ENCODE data around the gene SNX27. TPM values are rescaled to one million over a fixed set of nuclear protein-coding genes. Genes with fewer than 3 reads are reported as not detected.

The SNX27 gene
- total and polyA plus RNA-seq, 2 donors: 6.5 to 9.2 TPM

GRCh38 chr1:151716771-151717631, 105.2 kb downstream of the SNX27 start, which contains the start of gene CELF3:
CELF3 (minus strand) TSS chr1:151716803; CDS start chr1:151716020, 783 bp downstream.
- Histone ChIP-seq H3K27me3 (ENCODE audit: control insufficient read depth in 2 of 2, insufficient read depth in 1 of 2, low read length in 1 of 2) (peaks cover 19 to 94% of the 10 kb centered on the region in 2 donors), H3K9me3 (ENCODE audit: control insufficient read depth in 2 of 2, insufficient read depth in 1 of 2, low read length in 1 of 2) (peaks cover 0 to 6% of the 10 kb centered on the region in 2 donors), H3K4me3 (ENCODE audit: low read length in 2 of 2) (no peak within 1 kb of the TSS), H3K36me3 (ENCODE audit: control insufficient read depth in 2 of 2, insufficient read depth in 2 of 2, low read length in 1 of 2) (no peaks in the 10 kb centered on the region), H3K27ac (ENCODE audit: low read depth in 1 of 2, low read length in 1 of 2) (no peak within 1 kb of the TSS), H3K4me1 (ENCODE audit: control insufficient read depth in 2 of 2, insufficient read depth in 2 of 2, low read length in 2 of 2) (peaks cover 3 to 25% of the 10 kb centered on the region in 2 donors)
- 14% methylated on average over 27 of the region's 27 CpGs for WGBS
- DNase-seq (ENCODE audit: low read depth in 6 of 9, low spot score in 9 of 9): peak in 2 of 9 donors; percentile 38 to 56

- peaks cover 0 to 6% of the 10 kb centered on the region in 2 donors for H3K9me3 ChIP-seq (ENCODE audit: control insufficient read depth in 2 of 2, insufficient read depth in 1 of 2, low read length in 1 of 2)
- no peak overlapping the region for H3K4me3 ChIP-seq (ENCODE audit: low read length in 2 of 2)
- peaks cover 3 to 25% of the 10 kb centered on the region in 2 donors for H3K4me1 ChIP-seq (ENCODE audit: control insufficient read depth in 2 of 2, insufficient read depth in 2 of 2, low read length in 2 of 2)
- H3K27me3 ChIP-seq (ENCODE audit: control insufficient read depth in 2 of 2, insufficient read depth in 1 of 2, low read length in 1 of 2): peaks cover 26 to 97% of the 10 kb centered on the region in 2 donors
- no peaks in the 10 kb centered on the region for H3K36me3 ChIP-seq (ENCODE audit: control insufficient read depth in 2 of 2, insufficient read depth in 2 of 2, low read length in 1 of 2)
- H3K27ac ChIP-seq (ENCODE audit: low read depth in 1 of 2, low read length in 1 of 2): no peak overlapping the region
- WGBS: 63% methylated on average over 4 of the region's 4 CpGs
- DNase-seq (ENCODE audit: low read depth in 6 of 9, low spot score in 9 of 9): no peak
Observed at GRCh38 chr1:151718011-151718431, 106.2 kb downstream of the SNX27 start.

- no peak for DNase-seq (ENCODE audit: low read depth in 6 of 9, low spot score in 9 of 9)
- 84% methylated on average over 4 of the region's 4 CpGs for WGBS
- Histone ChIP-seq H3K9me3 (ENCODE audit: control insufficient read depth in 2 of 2, insufficient read depth in 1 of 2, low read length in 1 of 2) (peaks cover 0 to 6% of the 10 kb centered on the region in 2 donors), H3K36me3 (ENCODE audit: control insufficient read depth in 2 of 2, insufficient read depth in 2 of 2, low read length in 1 of 2) (no peaks in the 10 kb centered on the region), H3K4me1 (ENCODE audit: control insufficient read depth in 2 of 2, insufficient read depth in 2 of 2, low read length in 2 of 2) (peaks cover 3 to 25% of the 10 kb centered on the region in 2 donors), H3K27me3 (ENCODE audit: control insufficient read depth in 2 of 2, insufficient read depth in 1 of 2, low read length in 1 of 2) (peaks cover 26 to 99% of the 10 kb centered on the region in 2 donors), H3K27ac (ENCODE audit: low read depth in 1 of 2, low read length in 1 of 2) (no peak overlapping the region), H3K4me3 (ENCODE audit: low read length in 2 of 2) (no peak overlapping the region)
Observed at GRCh38 chr1:151718666-151719065, 106.8 kb downstream of the SNX27 start.

- no peak for DNase-seq (ENCODE audit: low read depth in 6 of 9, low spot score in 9 of 9)
- peaks cover 29 to 93% of the 10 kb centered on the region in 2 donors for H3K27me3 ChIP-seq (ENCODE audit: control insufficient read depth in 2 of 2, insufficient read depth in 1 of 2, low read length in 1 of 2)
- WGBS: 15% methylated on average over 1 of the region's 1 CpG
- H3K9me3 ChIP-seq (ENCODE audit: control insufficient read depth in 2 of 2, insufficient read depth in 1 of 2, low read length in 1 of 2): peaks cover 0 to 6% of the 10 kb centered on the region in 2 donors
- H3K36me3 ChIP-seq (ENCODE audit: control insufficient read depth in 2 of 2, insufficient read depth in 2 of 2, low read length in 1 of 2): no peaks in the 10 kb centered on the region
- H3K4me3 ChIP-seq (ENCODE audit: low read length in 2 of 2): no peak overlapping the region
- peaks cover 3 to 25% of the 10 kb centered on the region in 2 donors for H3K4me1 ChIP-seq (ENCODE audit: control insufficient read depth in 2 of 2, insufficient read depth in 2 of 2, low read length in 2 of 2)
- H3K27ac ChIP-seq (ENCODE audit: low read depth in 1 of 2, low read length in 1 of 2): no peak overlapping the region
Observed at GRCh38 chr1:151720125-151720524, 108.3 kb downstream of the SNX27 start.

GRCh38 chr1:151720554-151720953, 108.7 kb downstream of the SNX27 start:
- H3K36me3 ChIP-seq (ENCODE audit: control insufficient read depth in 2 of 2, insufficient read depth in 2 of 2, low read length in 1 of 2): no peaks in the 10 kb centered on the region
- DNase-seq (ENCODE audit: low read depth in 6 of 9, low spot score in 9 of 9): no peak
- no peak overlapping the region for H3K27ac ChIP-seq (ENCODE audit: low read depth in 1 of 2, low read length in 1 of 2)
- H3K27me3 ChIP-seq (ENCODE audit: control insufficient read depth in 2 of 2, insufficient read depth in 1 of 2, low read length in 1 of 2): peaks cover 32 to 90% of the 10 kb centered on the region in 2 donors
- peaks cover 0 to 6% of the 10 kb centered on the region in 2 donors for H3K9me3 ChIP-seq (ENCODE audit: control insufficient read depth in 2 of 2, insufficient read depth in 1 of 2, low read length in 1 of 2)
- H3K4me3 ChIP-seq (ENCODE audit: low read length in 2 of 2): no peak overlapping the region
- 11% methylated on average over 5 of the region's 5 CpGs for WGBS
- peaks cover 3 to 25% of the 10 kb centered on the region in 2 donors for H3K4me1 ChIP-seq (ENCODE audit: control insufficient read depth in 2 of 2, insufficient read depth in 2 of 2, low read length in 2 of 2)

GRCh38 chr1:151720974-151721787, 109.3 kb downstream of the SNX27 start, which contains the start of gene RIIAD1:
RIIAD1 (plus strand) TSS chr1:151721522; CDS start chr1:151721537, 15 bp downstream.
- DNase-seq (ENCODE audit: low read depth in 6 of 9, low spot score in 9 of 9): peak in 5 of 9 donors; percentile 27 to 72 (median 50)
- Histone ChIP-seq H3K9me3 (ENCODE audit: control insufficient read depth in 2 of 2, insufficient read depth in 1 of 2, low read length in 1 of 2) (peaks cover 0 to under 1% of the 10 kb centered on the region in 2 donors), H3K4me3 (ENCODE audit: low read length in 2 of 2) (peak within 1 kb of the TSS in 1 of 2 donors; percentile 54), H3K36me3 (ENCODE audit: control insufficient read depth in 2 of 2, insufficient read depth in 2 of 2, low read length in 1 of 2) (no peaks in the 10 kb centered on the region), H3K27me3 (ENCODE audit: control insufficient read depth in 2 of 2, insufficient read depth in 1 of 2, low read length in 1 of 2) (peaks cover 32 to 89% of the 10 kb centered on the region in 2 donors), H3K27ac (ENCODE audit: low read depth in 1 of 2, low read length in 1 of 2) (no peak within 1 kb of the TSS), H3K4me1 (ENCODE audit: control insufficient read depth in 2 of 2, insufficient read depth in 2 of 2, low read length in 2 of 2) (peaks cover 3 to 24% of the 10 kb centered on the region in 2 donors)
- WGBS: 3% methylated on average over 44 of the region's 44 CpGs

GRCh38 chr1:151721788-151722510, 110.1 kb downstream of the SNX27 start:
- H3K4me1 ChIP-seq (ENCODE audit: control insufficient read depth in 2 of 2, insufficient read depth in 2 of 2, low read length in 2 of 2): peaks cover 3 to 18% of the 10 kb centered on the region in 2 donors
- peaks cover 28 to 87% of the 10 kb centered on the region in 2 donors for H3K27me3 ChIP-seq (ENCODE audit: control insufficient read depth in 2 of 2, insufficient read depth in 1 of 2, low read length in 1 of 2)
- H3K27ac ChIP-seq (ENCODE audit: low read depth in 1 of 2, low read length in 1 of 2): no peak overlapping the region
- no peaks in the 10 kb centered on the region for H3K36me3 ChIP-seq (ENCODE audit: control insufficient read depth in 2 of 2, insufficient read depth in 2 of 2, low read length in 1 of 2)
- no peak for DNase-seq (ENCODE audit: low read depth in 6 of 9, low spot score in 9 of 9)
- H3K9me3 ChIP-seq (ENCODE audit: control insufficient read depth in 2 of 2, insufficient read depth in 1 of 2, low read length in 1 of 2): no peaks in the 10 kb centered on the region
- peak overlapping the region in 1 of 2 donors; percentile 54 for H3K4me3 ChIP-seq (ENCODE audit: low read length in 2 of 2)
- WGBS: 36% methylated on average over 17 of the region's 17 CpGs

- DNase-seq (ENCODE audit: low read depth in 6 of 9, low spot score in 9 of 9): no peak
- Histone ChIP-seq H3K36me3 (ENCODE audit: control insufficient read depth in 2 of 2, insufficient read depth in 2 of 2, low read length in 1 of 2) (no peaks in the 10 kb centered on the region), H3K4me1 (ENCODE audit: control insufficient read depth in 2 of 2, insufficient read depth in 2 of 2, low read length in 2 of 2) (peaks cover 3 to 14% of the 10 kb centered on the region in 2 donors), H3K4me3 (ENCODE audit: low read length in 2 of 2) (no peak overlapping the region), H3K27ac (ENCODE audit: low read depth in 1 of 2, low read length in 1 of 2) (no peak overlapping the region), H3K9me3 (ENCODE audit: control insufficient read depth in 2 of 2, insufficient read depth in 1 of 2, low read length in 1 of 2) (no peaks in the 10 kb centered on the region), H3K27me3 (ENCODE audit: control insufficient read depth in 2 of 2, insufficient read depth in 1 of 2, low read length in 1 of 2) (peaks cover 20 to 86% of the 10 kb centered on the region in 2 donors)
- WGBS: 54% methylated on average over 3 of the region's 3 CpGs
Observed at GRCh38 chr1:151723726-151724370, 112.0 kb downstream of the SNX27 start.
